HFF-Myc (cell line): ENCODE measurements around the gene NOX1.

Experiments used
- DNase-seq: peaks from one replicate; pipeline ENCODE4 v3.0.0-alpha.2; 2011; ENCODE audit warnings: low read depth; ENCODE audit errors: extremely low read depth
- H3K4me3 ChIP-seq: replicated peaks from 2 replicates; pipeline ENCODE4 v1.5.1; 2011; ENCODE audit warnings: low read depth, mild to moderate bottlenecking, control low read depth, low read length
- CTCF ChIP-seq: IDR thresholded peaks from 2 replicates; pipeline ENCODE4 v1.5.1; 2012; ENCODE audit warnings: mild to moderate bottlenecking, low read depth, low read length, control low read depth; ENCODE audit errors: missing control alignments

The NOX1 gene

GRCh38 chrX:100874325-100874724, at the start of gene NOX1:
Gene NOX1 (minus strand): TSS chrX:100874359. CDS start chrX:100874139, 220 bp downstream.
- no peak for TF ChIP-seq CTCF
- no peak within 1 kb of the TSS for H3K4me3 ChIP-seq
- no peak for DNase-seq

- DNase-seq, result no peak
- TF ChIP-seq CTCF, result no peak
- H3K4me3 ChIP-seq, result no peak overlapping the region
Observed at GRCh38 chrX:100915562-100915961, 41.4 kb upstream of the NOX1 start.

GRCh38 chrX:100913111-100913510, 39.0 kb upstream of the NOX1 start:
- DNase-seq, result no peak
- no peak overlapping the region for H3K4me3 ChIP-seq
- TF ChIP-seq CTCF, result no peak

GRCh38 chrX:100911731-100912130, 37.6 kb upstream of the NOX1 start:
- no peak overlapping the region for H3K4me3 ChIP-seq
- no peak for DNase-seq
- TF ChIP-seq CTCF, result no peak

- no peak for DNase-seq
- H3K4me3 ChIP-seq, result no peak overlapping the region
- TF ChIP-seq CTCF, result no peak
Observed at GRCh38 chrX:100905620-100906019, 31.5 kb upstream of the NOX1 start.

- H3K4me3 ChIP-seq, result no peak overlapping the region
- DNase-seq, result no peak
- TF ChIP-seq CTCF, result no peak
Observed at GRCh38 chrX:100904433-100904832, 30.3 kb upstream of the NOX1 start.

- no peak for DNase-seq
- no peak overlapping the region for H3K4me3 ChIP-seq
- TF ChIP-seq CTCF, result peak; percentile 48
Observed at GRCh38 chrX:100895365-100896075, 21.4 kb upstream of the NOX1 start.
